ENCODE results near the gene ALKBH8. TPM values are rescaled to one million over a fixed set of nuclear protein-coding genes. Genes with fewer than 3 reads are reported as not detected.
A peak's percentile ranks its signal among the peaks of the same experiment; 100 is the strongest.

Gene ALKBH8
- total and polyA plus RNA-seq, 2 of the 13 experiments (the other 11 are each of a cell fraction or from before 2014, with no cell fraction given), result 2.4 to 9.1 TPM

DNA sequence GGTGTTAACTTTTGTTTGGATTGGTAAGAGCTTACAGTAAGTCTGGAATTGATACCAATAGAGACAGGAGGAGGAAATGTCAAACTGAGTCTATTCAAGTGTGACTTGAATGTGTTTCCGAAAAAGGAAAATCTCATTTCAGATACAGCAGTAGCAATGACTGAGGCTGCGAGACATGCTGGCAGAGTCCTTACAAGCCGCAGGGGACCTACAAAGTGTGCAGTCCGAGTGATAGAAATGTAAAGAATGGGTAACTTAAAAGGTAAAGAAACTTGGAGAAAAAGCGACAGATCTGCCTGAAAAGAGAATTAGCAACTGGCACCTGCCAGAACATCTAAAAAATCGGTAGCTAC, 108.4 kb downstream of the ALKBH8 start (continued):
- TF ChIP-seq, protein P1, sequence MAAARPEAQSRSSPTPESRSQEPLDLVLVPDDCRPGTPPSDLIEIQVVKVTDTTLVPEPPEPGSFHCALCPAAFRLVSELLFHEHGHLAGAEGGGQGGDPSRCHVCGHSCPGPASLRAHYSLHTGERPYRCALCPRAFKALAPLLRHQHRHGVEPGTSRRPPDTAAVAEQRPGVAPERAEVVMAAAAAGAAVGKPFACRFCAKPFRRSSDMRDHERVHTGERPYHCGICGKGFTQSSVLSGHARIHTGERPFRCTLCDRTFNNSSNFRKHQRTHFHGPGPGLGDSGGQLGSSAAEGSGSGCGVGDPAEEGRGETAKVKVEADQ (CRISPR knock-in tag; IDR thresholded peaks at IDR 0.05; ENCODE audit: borderline replicate concordance), result 0 out of 2 replicates have a peak, but pooled peaks have one; percentile 12
- TF ChIP-seq, protein P2, sequence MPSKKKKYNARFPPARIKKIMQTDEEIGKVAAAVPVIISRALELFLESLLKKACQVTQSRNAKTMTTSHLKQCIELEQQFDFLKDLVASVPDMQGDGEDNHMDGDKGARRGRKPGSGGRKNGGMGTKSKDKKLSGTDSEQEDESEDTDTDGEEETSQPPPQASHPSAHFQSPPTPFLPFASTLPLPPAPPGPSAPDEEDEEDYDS (CRISPR knock-in tag; IDR thresholded peaks at IDR 0.05), result no peak
- TF ChIP-seq, protein P3, sequence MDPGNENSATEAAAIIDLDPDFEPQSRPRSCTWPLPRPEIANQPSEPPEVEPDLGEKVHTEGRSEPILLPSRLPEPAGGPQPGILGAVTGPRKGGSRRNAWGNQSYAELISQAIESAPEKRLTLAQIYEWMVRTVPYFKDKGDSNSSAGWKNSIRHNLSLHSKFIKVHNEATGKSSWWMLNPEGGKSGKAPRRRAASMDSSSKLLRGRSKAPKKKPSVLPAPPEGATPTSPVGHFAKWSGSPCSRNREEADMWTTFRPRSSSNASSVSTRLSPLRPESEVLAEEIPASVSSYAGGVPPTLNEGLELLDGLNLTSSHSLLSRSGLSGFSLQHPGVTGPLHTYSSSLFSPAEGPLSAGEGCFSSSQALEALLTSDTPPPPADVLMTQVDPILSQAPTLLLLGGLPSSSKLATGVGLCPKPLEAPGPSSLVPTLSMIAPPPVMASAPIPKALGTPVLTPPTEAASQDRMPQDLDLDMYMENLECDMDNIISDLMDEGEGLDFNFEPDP (CRISPR knock-in tag; conservative IDR thresholded peaks at IDR 0.05), result 0 out of 2 replicates have a peak, but pooled peaks have one; percentile 64
- TF ChIP-seq ZSCAN9 (CRISPR knock-in tag; IDR thresholded peaks at IDR 0.05; ENCODE audit: borderline replicate concordance) (0 out of 2 replicates have a peak, but pooled peaks have one; percentile 3), CAMTA2 (CRISPR knock-in tag; IDR thresholded peaks at IDR 0.05; ENCODE audit: borderline replicate concordance) (no peak)

DNA sequence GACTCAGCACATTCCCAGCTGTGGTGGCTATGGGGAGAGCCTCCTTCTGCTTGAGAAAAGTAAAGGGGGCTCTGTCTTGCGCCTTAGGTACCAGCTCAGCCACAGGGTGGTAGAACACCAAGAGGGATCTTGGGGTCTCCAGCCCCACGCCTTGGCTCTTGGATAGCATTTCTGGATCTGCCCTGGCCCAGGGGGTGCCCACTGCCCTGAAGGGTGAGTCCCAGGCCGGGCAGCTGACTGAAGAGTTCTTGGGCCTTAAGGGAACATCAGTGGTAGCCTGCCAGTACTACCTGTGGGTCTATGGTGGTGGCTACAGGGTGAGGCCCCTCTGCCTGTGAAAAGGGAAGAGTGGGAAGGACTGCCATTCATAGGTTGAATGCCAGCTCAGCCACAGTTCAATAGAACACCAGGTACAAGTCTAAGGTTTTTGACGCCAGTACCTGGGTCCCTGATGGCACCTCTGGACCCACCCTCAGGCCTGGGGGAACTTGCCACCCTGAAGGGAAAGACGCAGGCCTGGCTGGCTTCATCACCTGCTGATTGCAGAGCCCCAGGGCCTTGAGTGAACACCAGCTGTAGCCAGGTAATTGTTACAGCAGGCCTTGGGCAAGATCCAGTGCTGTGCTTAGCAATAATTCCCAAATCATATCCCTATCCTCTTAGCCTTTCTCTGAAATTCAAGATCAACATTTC, 111.8 kb downstream of the ALKBH8 start:
- FAIRE-seq (no peak), ATAC-seq (no peak), DNase-seq (ENCODE audit: low spot score) (no peak)
- Histone ChIP-seq H3K79me2 (ENCODE audit: insufficient read depth, low read length) (peaks cover 22% of the 10 kb centered on the region), H3K27me3 (ENCODE audit: control insufficient read depth in 1 of 2, insufficient read depth in 2 of 2, low read length in 2 of 2) (no peaks in the 10 kb centered on the region; a peak in 1 of 5 replicates), H4K20me1 (ENCODE audit: insufficient read depth, low read length) (no peaks in the 10 kb centered on the region), H3K36me3 (replicated peaks in 1 of 2; ENCODE audit: control insufficient read depth in 1 of 2, insufficient read depth in 2 of 2, low read length in 2 of 2) (peaks cover 7 to 25% of the 10 kb centered on the region in 2 experiments; a peak in 4 of 5 replicates), H3K4me3 (replicated peaks in 1 of 3; ENCODE audit: insufficient read depth in 1 of 3, low read depth in 2 of 3, low read length in 3 of 3) (no peak overlapping the region), H3K4me2 (ENCODE audit: low read depth, low read length) (no peak overlapping the region), H3K9ac (ENCODE audit: insufficient read depth, low read depth, low read length) (no peak overlapping the region), H2AFZ (ENCODE audit: low read length) (no peak overlapping the region), H3K4me1 (ENCODE audit: insufficient read depth, low read length) (peaks cover 17% of the 10 kb centered on the region), H3K27ac (ENCODE audit: extremely low read length, insufficient read depth, low read length) (no peak overlapping the region), H3K9me3 (ENCODE audit: low read length) (no peaks in the 10 kb centered on the region)
- POLR2A ChIA-PET, result no interaction called here
- intact Hi-C loops (cut with micrococcal nuclease; ENCODE audit: unreplicated experiment), result loop anchor here (10.0 kb wide), 1 partner anchor 259 kb away; no protein-coding TSS in a partner anchor
- CTCF ChIA-PET (ENCODE audit: low intra/inter-chr PET ratio, low total read pairs), result no interaction called here
- in situ Hi-C loops (cut with HindIII; ENCODE audit: extremely low pct_ligation_motif_present, low pct_unique_long_range_greater_than_20kb), result no loop called here
- 100% methylated on average over 3 of the region's 5 CpGs for WGBS (ENCODE audit: low lambda C conversion rate)
- no TSS peak for BruUV-seq (replicated peaks)
- TF ChIP-seq, protein P4, sequence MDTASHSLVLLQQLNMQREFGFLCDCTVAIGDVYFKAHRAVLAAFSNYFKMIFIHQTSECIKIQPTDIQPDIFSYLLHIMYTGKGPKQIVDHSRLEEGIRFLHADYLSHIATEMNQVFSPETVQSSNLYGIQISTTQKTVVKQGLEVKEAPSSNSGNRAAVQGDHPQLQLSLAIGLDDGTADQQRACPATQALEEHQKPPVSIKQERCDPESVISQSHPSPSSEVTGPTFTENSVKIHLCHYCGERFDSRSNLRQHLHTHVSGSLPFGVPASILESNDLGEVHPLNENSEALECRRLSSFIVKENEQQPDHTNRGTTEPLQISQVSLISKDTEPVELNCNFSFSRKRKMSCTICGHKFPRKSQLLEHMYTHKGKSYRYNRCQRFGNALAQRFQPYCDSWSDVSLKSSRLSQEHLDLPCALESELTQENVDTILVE (CRISPR knock-in tag; IDR thresholded peaks at IDR 0.05), result no peak
- TF ChIP-seq, protein P5, sequence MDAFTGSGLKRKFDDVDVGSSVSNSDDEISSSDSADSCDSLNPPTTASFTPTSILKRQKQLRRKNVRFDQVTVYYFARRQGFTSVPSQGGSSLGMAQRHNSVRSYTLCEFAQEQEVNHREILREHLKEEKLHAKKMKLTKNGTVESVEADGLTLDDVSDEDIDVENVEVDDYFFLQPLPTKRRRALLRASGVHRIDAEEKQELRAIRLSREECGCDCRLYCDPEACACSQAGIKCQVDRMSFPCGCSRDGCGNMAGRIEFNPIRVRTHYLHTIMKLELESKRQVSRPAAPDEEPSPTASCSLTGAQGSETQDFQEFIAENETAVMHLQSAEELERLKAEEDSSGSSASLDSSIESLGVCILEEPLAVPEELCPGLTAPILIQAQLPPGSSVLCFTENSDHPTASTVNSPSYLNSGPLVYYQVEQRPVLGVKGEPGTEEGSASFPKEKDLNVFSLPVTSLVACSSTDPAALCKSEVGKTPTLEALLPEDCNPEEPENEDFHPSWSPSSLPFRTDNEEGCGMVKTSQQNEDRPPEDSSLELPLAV (CRISPR knock-in tag; conservative IDR thresholded peaks at IDR 0.05; ENCODE audit: low read depth), result no peak
- no peak for TF ChIP-seq IKZF1 (IDR thresholded peaks at IDR 0.05)
- TF ChIP-seq, protein P6, sequence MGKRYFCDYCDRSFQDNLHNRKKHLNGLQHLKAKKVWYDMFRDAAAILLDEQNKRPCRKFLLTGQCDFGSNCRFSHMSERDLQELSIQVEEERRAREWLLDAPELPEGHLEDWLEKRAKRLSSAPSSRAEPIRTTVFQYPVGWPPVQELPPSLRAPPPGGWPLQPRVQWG (CRISPR knock-in tag; IDR thresholded peaks at IDR 0.05; ENCODE audit: borderline replicate concordance, low read depth), result no peak
- no peak for TF ChIP-seq ZNF546 (CRISPR knock-in tag; conservative IDR thresholded peaks at IDR 0.05)
- TF ChIP-seq, protein P7, sequence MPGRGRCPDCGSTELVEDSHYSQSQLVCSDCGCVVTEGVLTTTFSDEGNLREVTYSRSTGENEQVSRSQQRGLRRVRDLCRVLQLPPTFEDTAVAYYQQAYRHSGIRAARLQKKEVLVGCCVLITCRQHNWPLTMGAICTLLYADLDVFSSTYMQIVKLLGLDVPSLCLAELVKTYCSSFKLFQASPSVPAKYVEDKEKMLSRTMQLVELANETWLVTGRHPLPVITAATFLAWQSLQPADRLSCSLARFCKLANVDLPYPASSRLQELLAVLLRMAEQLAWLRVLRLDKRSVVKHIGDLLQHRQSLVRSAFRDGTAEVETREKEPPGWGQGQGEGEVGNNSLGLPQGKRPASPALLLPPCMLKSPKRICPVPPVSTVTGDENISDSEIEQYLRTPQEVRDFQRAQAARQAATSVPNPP (CRISPR knock-in tag; IDR thresholded peaks at IDR 0.05), result no peak
- TF ChIP-seq, protein P8, sequence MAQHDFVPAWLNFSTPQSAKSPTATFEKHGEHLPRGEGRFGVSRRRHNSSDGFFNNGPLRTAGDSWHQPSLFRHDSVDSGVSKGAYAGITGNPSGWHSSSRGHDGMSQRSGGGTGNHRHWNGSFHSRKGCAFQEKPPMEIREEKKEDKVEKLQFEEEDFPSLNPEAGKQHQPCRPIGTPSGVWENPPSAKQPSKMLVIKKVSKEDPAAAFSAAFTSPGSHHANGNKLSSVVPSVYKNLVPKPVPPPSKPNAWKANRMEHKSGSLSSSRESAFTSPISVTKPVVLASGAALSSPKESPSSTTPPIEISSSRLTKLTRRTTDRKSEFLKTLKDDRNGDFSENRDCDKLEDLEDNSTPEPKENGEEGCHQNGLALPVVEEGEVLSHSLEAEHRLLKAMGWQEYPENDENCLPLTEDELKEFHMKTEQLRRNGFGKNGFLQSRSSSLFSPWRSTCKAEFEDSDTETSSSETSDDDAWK (CRISPR knock-in tag; IDR thresholded peaks at IDR 0.05), result no peak
